ENCODE results near the gene APOBEC3B.
"Not testable (repeated sequence)": the region's sequence is repeated elsewhere in the genome, so short reads cannot be mapped to it uniquely, and the experiment has no call there.

APOBEC3B gene

GRCh38 chr22:38981992-38982927 lies at the start of gene APOBEC3B:
Gene APOBEC3B (plus strand): TSS chr22:38982347. CDS start chr22:38982454, 107 bp downstream.
- peak; percentile 3 for DNase-seq

GRCh38 chr22:38935023-38935422 lies 47.1 kb upstream of the APOBEC3B start:
- no peak for DNase-seq

DNA sequence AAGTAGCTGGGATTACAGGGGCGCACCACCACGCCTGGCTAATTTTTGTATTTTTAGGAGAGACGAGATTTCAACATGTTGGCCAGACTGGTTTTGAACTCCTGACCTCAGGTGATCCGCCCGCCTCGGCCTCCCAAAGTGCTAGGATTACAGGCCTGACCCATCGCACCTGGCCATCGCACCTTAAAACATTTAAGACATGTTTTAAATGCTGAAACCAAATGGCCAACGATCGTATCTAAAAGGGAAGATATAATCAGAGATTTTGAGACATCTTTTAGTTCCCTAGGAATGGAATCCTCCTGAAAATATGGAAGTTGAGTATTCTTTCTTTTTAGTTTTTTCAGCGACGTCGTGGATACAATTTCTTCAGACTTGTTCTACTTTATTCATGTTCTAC lies 46.5 kb upstream of the APOBEC3B start:
- no peak for DNase-seq

DNA sequence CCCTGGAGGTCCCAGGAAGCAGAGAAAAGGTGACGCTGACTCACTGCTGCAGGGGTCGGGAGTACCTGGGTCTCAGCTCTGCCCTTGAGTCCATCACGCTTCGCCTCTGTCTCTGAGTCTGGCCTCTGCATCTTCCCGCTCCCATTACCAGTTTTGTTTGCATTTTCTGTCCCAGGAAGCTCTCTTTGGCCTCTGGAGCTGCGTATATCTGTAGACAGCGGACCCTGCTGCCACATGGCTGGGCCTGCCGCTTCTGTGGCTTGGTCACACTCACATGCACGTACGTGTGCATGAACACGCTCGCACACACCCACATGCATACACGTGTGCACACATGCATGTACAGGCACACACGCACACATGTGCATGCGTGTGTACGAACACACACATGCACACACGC lies 45.6 kb upstream of the APOBEC3B start:
- no peak for DNase-seq

GRCh38 chr22:38937036-38937435 lies 45.1 kb upstream of the APOBEC3B start:
- DNase-seq: no peak

- no peak for DNase-seq
Measured at GRCh38 chr22:38937541-38937940, 44.6 kb upstream of the APOBEC3B start.

DNA sequence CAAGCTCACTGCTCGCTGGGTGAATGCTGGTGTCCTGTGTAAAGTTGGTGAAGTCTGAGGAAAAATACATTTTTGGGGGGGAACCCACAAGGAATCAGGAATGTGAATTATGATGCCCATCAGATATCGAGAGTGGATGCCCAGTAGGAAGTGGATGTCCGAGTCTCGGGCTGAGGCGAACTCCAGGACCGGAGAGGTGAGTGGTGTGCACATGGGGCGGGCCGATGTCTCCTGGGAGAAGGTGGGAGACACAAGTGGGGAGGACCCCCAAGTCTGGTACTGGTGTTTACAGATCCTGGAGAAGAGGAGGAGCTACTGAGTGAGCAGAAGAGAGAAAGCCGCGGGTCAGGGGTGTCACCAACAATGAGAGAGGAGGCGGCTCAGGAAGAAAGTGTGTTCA lies 43.9 kb upstream of the APOBEC3B start:
- DNase-seq: no peak

- no peak for DNase-seq
Measured at GRCh38 chr22:38938925-38939324, 43.2 kb upstream of the APOBEC3B start.

- no peak for DNase-seq
Measured at GRCh38 chr22:38940811-38941384, 41.2 kb upstream of the APOBEC3B start.

GRCh38 chr22:38941488-38941987 lies 40.6 kb upstream of the APOBEC3B start:
- no peak for DNase-seq

- no peak for DNase-seq
Measured at GRCh38 chr22:38942702-38943101, 39.4 kb upstream of the APOBEC3B start.

DNA sequence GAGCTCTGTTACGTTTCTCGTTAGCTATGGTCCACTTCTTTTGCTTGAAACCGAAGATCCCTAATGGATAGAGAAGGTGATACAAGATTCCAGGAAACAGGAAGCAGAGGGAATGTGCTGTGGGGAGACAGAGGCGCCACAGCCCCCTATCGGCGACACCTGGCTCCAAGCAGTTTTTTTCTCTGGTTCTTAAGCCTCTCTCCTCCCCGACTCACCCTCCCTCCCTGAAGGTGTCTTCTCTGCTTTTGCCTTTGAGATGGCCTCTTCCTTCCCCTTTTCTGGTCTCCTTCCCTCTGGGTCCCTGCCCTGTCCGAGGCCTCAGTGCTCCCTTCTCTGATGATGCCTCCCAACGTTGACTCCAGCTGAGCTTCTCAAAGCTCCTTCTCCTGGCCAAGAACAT lies 38.9 kb upstream of the APOBEC3B start:
- no peak for DNase-seq

DNA sequence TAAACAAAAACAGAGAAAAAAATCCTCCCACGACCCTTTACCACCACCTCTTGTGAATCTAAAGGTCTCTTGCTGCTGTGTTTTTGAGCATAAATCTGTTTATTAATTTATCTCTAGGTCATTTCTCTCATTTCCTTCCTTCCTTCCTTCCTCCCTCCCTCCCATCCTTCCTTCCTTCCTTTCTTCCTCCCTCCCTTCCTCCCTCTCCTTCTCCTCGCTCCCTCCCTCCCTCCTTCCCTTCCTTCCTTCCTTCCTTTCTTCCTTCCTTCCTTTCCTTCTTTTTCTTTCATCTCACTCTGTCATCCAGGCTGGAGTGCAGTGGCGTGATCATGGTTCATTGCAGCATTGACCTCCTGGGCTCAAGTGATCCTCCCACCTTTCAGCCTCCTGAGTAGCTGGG lies 38.3 kb upstream of the APOBEC3B start:
- DNase-seq: no peak

DNA sequence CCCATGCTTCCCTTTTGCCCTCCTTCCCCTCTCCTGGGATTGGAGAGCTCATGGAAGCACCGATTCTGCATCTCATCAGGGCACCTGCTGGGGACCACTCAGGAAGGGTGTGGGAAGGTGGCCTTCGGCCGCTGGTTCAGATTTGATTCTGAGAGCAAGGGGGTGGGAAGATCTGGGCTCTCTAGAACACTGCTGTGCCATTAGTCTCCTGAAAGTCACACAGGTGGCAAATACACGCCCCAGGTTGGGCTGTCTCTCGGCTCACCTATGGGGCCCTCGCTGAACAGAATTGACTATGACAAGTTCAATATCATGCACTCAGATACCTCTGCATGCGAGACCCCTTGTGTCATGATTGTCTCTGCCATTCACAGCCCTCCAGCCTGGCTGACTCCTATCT lies 37.5 kb upstream of the APOBEC3B start:
- DNase-seq: no peak

DNA sequence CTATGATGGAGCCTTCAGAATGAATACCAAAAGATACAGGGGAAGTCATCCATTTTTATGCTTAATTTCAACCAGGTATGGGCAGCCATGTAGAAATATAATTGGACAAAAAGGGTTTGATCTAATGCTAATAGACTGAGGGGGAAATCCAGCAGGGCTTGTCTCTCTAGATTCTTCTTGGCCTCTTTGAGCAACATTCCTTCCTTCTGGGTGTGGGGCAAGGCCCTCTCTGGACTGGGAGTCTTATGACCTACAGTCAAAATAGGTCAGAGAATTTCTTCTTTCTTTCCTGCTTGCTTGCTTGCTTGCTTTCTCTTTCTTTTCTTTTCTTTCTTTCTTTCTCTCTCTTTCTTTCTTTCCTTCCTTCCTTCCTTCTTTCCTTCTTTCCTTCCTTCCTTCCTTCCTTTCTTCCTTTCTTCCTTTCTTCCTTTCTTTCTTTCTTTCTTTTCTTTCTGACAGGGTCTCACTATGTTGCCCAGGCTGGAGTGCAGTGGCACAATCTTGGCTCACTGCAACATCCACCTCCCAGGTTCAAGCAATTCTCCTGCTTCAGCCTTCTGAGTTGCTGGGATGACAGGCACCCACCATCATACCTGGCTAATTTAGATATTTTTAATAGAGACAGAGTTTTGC lies 36.3 kb upstream of the APOBEC3B start:
- not testable (repeated sequence) for DNase-seq

DNA sequence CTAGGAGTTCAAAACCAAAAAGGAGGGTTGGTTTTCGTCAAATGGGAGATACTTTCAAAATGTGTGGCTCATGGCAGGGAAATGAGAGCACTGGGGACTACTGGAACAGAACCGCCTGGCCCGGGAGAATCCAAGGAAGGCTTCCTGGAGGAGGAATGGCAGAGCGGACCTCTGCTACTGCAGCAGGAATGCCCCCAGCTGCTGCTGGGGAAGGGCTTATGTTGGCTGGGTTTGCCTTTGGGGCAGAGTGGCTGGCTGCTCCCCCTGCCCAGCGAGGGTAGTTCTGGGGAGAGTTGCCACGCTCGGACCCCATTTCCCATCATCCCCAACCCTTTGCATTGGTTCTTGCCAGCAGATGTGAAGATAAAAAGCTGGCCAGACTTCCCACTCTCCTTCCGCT lies 35.4 kb upstream of the APOBEC3B start:
- no peak for DNase-seq

DNA sequence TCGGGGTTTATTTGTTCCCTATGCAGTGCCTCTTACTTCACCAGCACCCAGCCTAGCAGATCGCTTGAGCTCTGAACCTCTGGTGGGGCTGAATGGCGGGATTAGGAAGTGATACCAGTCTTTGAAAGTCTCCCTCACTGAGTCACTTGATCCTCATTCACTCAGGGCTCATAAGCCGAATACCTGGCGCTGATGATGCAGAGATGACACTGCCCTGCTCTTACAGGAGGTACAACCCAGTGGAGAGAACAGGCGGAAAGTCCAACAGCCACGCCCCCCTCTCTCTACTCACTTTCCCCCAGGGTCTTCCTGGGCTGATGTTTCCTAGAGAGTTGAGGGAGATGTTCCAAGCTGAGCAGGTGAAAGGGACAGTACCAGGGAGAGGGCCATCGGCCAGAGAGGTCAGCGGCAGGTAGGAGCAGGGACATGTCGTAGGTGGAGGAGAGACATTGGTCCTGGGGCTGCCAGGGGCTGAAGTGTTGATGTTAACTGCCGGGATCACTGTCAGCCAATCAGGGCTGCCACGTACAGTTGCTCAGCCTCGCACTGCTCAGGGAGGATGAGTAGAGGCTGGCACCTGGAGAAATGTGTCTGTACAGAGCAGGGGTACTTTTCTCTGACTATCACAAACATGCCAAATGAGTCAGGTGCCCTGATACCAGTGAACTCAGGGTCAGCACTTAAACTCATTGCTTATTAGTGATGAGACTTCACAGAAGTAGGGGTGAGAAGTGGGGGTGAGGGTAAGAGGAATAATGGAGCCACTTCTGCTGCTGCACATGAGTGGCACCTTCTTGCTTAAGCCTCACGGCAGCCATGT lies 34.6 kb upstream of the APOBEC3B start:
- DNase-seq: no peak

DNA sequence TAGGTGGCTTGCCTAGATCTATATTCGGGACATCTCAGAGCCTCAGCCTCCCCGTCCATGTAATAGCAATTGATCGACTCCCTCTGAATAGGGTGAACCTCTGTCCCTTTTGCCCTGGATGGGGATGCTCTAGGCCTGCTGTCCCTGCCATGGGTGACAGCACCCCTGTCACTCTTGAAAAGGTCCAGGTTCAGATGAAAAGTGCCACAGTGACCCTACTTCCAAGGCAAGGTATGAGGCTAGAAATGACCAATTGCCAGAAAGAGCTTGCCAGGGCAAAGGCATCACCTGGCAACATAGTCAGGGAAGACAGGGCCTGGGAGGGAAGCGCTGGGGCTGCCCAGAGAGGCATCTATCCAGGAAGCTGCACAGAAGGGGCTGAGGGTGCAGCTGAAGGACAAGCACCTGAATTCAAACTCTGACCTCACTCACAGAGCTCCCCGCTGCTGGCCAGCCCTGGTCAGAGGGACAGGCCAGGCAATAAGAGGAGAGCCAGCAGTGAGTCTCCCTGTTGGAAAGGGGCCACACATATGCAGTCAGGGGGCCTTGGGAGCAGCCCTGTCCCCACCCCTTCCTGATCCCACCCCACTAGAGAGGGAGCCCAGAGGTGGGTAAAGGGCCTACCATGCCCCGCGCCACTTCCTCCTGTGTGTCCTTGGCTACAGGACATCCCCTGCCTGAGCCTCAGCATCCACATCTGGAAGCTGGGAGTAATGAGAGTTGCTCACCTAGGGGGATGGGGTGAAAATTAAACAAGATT lies 33.8 kb upstream of the APOBEC3B start:
- DNase-seq: no peak

DNA sequence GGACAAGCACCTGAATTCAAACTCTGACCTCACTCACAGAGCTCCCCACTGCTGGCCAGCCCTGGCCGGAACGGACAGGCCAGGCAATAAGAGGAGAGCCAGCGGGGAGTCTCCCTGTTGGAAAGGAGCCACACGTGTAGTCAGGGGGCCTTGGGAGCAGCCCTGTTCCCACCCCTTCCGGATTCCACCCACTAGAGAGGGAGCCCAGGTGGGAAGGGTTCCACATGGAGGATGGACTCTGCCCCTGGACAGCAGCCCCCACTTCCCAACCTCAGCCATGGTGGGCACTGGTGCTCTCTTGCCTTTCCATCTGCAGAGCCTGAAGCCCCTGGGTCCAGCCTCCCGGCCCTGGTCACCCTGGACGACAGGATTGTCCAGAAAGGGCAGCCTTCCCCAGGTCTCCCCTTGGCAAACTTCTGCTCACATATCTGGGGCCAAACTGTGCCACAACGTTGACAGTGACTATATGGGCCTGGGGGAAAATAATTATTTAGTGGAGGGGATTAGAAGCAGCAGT lies 32.2 kb upstream of the APOBEC3B start:
- DNase-seq: no peak

DNA sequence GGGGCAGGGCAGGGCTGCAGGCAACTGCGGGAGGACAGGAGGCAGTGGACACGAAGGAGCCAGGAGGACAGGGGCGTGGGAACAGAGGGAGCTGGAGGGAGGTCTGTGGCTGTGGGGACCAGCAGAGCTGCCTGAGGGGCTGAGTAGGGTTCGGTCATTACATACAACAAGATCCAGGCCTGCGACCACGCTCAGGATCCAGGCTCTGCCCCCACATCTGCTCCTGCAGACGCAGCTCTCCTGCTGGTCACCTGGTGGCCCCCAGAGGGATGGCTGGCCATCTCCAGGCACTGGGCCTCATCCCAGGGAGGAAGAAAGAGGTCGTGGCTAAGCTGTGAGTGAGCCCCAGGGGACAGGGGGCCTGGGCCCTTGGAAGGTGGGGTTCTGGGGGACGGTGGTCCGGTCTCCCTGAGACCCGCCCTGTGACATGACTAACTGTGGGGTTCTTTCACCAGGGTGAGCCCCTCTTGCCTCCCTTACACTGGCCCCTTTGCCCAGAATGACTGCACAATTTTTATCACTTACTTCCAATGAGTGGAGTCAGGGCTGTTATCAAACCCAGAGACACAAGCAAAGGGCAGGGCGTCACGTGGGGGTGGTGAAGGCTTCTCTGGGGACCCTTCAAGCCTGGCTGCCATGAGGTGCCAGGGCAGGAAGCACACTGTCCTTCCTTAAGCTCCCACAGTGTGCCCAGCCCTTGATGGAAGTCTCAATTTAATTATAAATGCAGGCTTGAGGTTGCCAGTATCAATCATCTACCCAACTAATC lies 31.4 kb upstream of the APOBEC3B start:
- no peak for DNase-seq

- DNase-seq: no peak
Measured at GRCh38 chr22:38951734-38952133, 30.4 kb upstream of the APOBEC3B start.
